AG08395 (cell line): ENCODE data around the gene UIMC1.
A peak's percentile ranks its signal among the peaks of the same experiment; 100 is the strongest.
"Not testable (repeated sequence)": the region's sequence is repeated elsewhere in the genome, so short reads cannot be mapped to it uniquely, and the experiment has no call there.

ENCODE experiments used
- DNase-seq: peaks from one replicate; pipeline ENCODE4 v3.0.0; 2012; ENCODE audit warnings: mixed read lengths, low spot score

Gene UIMC1

GRCh38 chr5:176883700-176884570 is 122.6 kb downstream of the UIMC1 start:
- no peak for DNase-seq

- peak; percentile 17 for DNase-seq
Observed at GRCh38 chr5:176882567-176882903, 124.0 kb downstream of the UIMC1 start.

- no peak for DNase-seq
Observed at GRCh38 chr5:176881816-176882566, 124.6 kb downstream of the UIMC1 start.

- no peak for DNase-seq
Observed at GRCh38 chr5:176881021-176881749, 125.4 kb downstream of the UIMC1 start.

GRCh38 chr5:176880366-176881020 is 126.1 kb downstream of the UIMC1 start:
- DNase-seq = no peak

GRCh38 chr5:176879663-176880361 is 126.8 kb downstream of the UIMC1 start:
- no peak for DNase-seq

- no peak for DNase-seq
Observed at GRCh38 chr5:176878906-176879662, 127.5 kb downstream of the UIMC1 start.

GRCh38 chr5:176878463-176878862 is 128.1 kb downstream of the UIMC1 start:
- no peak for DNase-seq

- DNase-seq = no peak
Observed at GRCh38 chr5:176877793-176878331, 128.7 kb downstream of the UIMC1 start.

GRCh38 chr5:176876506-176877431 is 129.8 kb downstream of the UIMC1 start:
- DNase-seq = no peak

GRCh38 chr5:176875783-176876505 is 130.6 kb downstream of the UIMC1 start:
- DNase-seq = no peak

- no peak for DNase-seq
Observed at GRCh38 chr5:176875014-176875550, 131.5 kb downstream of the UIMC1 start.

- DNase-seq = no peak
Observed at GRCh38 chr5:176874198-176874780, 132.3 kb downstream of the UIMC1 start.

GRCh38 chr5:176873541-176874172 is 132.9 kb downstream of the UIMC1 start:
- DNase-seq = no peak

GRCh38 chr5:176873011-176873410 is 133.6 kb downstream of the UIMC1 start:
- not testable (repeated sequence) for DNase-seq

GRCh38 chr5:176872586-176872985 is 134.0 kb downstream of the UIMC1 start:
- DNase-seq = not testable (repeated sequence)

GRCh38 chr5:176870644-176871043 is 135.9 kb downstream of the UIMC1 start:
- not testable (repeated sequence) for DNase-seq
